Peyer's patch (tissue), 4 donors: ENCODE data around the gene NPIPA5. TPM values are rescaled to one million over a fixed set of nuclear protein-coding genes. Genes with fewer than 3 reads are reported as not detected.
"Not testable (repeated sequence)": the region's sequence is repeated elsewhere in the genome, so short reads cannot be mapped to it uniquely, and the experiment has no call there.

Experiments used
- DNase-seq, 3 donors: peaks; one replicate each; pipeline ENCODE4 v3.0.0-alpha.2; 2017 to 2019
- H3K27ac ChIP-seq, 4 donors: fragments of 200-600 bp; sonication (generic); one replicate each; pipeline ENCODE4 v1.5.1; 2016 to 2019
- H3K27me3 ChIP-seq, 2 donors: fragments of 200-600 bp; sonication (generic); one replicate each; pipeline ENCODE4 v1.5.1; 2019
- H3K36me3 ChIP-seq, 3 donors: fragments of 200-600 bp; sonication (generic); one replicate each; pipeline ENCODE4 v1.5.1; 2016 to 2019
- H3K4me1 ChIP-seq, 4 donors: fragments of 200-600 bp; sonication (generic); one replicate each; pipeline ENCODE4 v1.5.1; 2016 to 2019
- H3K4me3 ChIP-seq, 4 donors: fragments of 200-600 bp; sonication (generic); 1 replicate in 3 of 4; 2 replicates in 1 of 4; pipeline ENCODE4 v1.5.1; 2016 to 2019; ENCODE audit warnings: mild to moderate bottlenecking in 1 of 4
- H3K9me3 ChIP-seq, 4 donors: fragments of 200-600 bp; sonication (generic); one replicate each; pipeline ENCODE4 v1.5.1; 2016 to 2019; ENCODE audit warnings: mild to moderate bottlenecking in 1 of 4
- CTCF ChIP-seq, 6 experiments: fragments of 450-650 bp in 4 of 6; fragments of 200-600 bp in 2 of 6; sonication (generic) in 1 of 6; IDR thresholded peaks; one replicate each; pipeline ENCODE4 v1.5.1; 2017 to 2019; ENCODE audit warnings: antibody characterized with exemption in 6 of 6, mild to moderate bottlenecking in 3 of 6, moderate library complexity in 1 of 6
- POLR2A ChIP-seq, 2 donors: fragments of 450-650 bp; IDR thresholded peaks; one replicate each; pipeline ENCODE4 v1.5.1; 2017; ENCODE audit warnings: antibody characterized with exemption in 2 of 2, mild to moderate bottlenecking in 2 of 2, moderate library complexity in 2 of 2
- total RNA-seq, 4 donors: library from RNA; depleted of rRNA; stranded (reverse); fragments of >200 nt; gene quantifications; one replicate each; pipeline ENCODE4 v1.1.0, GENCODE V29; 2016

NPIPA5 gene
- total RNA-seq, 4 donors from 2014 or later = 6.0 to 15.0 (median 10.2) TPM

- DNase-seq = no peak
- Histone ChIP-seq H3K27me3 (no peaks in the 10 kb centered on the region), H3K36me3 (no peaks in the 10 kb centered on the region), H3K27ac (no peak overlapping the region), H3K9me3 (no peaks in the 10 kb centered on the region), H3K4me1 (peaks cover 0 to 2% (median 0%) of the 10 kb centered on the region in 4 donors), H3K4me3 (no peak overlapping the region)
- TF ChIP-seq POLR2A (IDR thresholded peaks at IDR 0.05) (no peak), CTCF (IDR thresholded peaks at IDR 0.05) (no peak)
These were observed 39.1 kb upstream of the NPIPA5 start for GRCh38 chr16:15417197-15417596.

GRCh38 chr16:15415511-15415985, 37.5 kb upstream of the NPIPA5 start:
- H3K4me3 ChIP-seq = no peak overlapping the region
- TF ChIP-seq CTCF (IDR thresholded peaks at IDR 0.05) (no peak), POLR2A (IDR thresholded peaks at IDR 0.05) (no peak)
- H3K27me3 ChIP-seq = no peaks in the 10 kb centered on the region
- no peak for DNase-seq
- H3K4me1 ChIP-seq = no peaks in the 10 kb centered on the region
- H3K9me3 ChIP-seq = no peaks in the 10 kb centered on the region
- H3K36me3 ChIP-seq = no peaks in the 10 kb centered on the region
- H3K27ac ChIP-seq = no peak overlapping the region

- H3K36me3 ChIP-seq, H3K4me1 ChIP-seq, H3K9me3 ChIP-seq, DNase-seq, H3K4me3 ChIP-seq, H3K27ac ChIP-seq, H3K27me3 ChIP-seq: not testable (repeated sequence)
These were observed 31.4 kb upstream of the NPIPA5 start for GRCh38 chr16:15409476-15409875.

- not testable (repeated sequence) for H3K4me1 ChIP-seq, H3K27me3 ChIP-seq, H3K36me3 ChIP-seq, H3K4me3 ChIP-seq, H3K27ac ChIP-seq, H3K9me3 ChIP-seq, DNase-seq
These were observed 29.7 kb upstream of the NPIPA5 start for GRCh38 chr16:15407756-15408155.

GRCh38 chr16:15404792-15405191, 26.7 kb upstream of the NPIPA5 start:
- H3K36me3 ChIP-seq = peaks cover 0 to 8% (median 0%) of the 10 kb centered on the region in 3 donors
- no peak for DNase-seq
- H3K27me3 ChIP-seq = no peaks in the 10 kb centered on the region
- H3K4me1 ChIP-seq = no peaks in the 10 kb centered on the region
- H3K9me3 ChIP-seq = no peaks in the 10 kb centered on the region
- TF ChIP-seq CTCF (IDR thresholded peaks at IDR 0.05) = no peak
- TF ChIP-seq POLR2A (IDR thresholded peaks at IDR 0.05) = no peak
- H3K4me3 ChIP-seq = no peak overlapping the region
- H3K27ac ChIP-seq = no peak overlapping the region

- H3K27me3 ChIP-seq, H3K4me1 ChIP-seq, DNase-seq, H3K4me3 ChIP-seq, H3K27ac ChIP-seq, H3K36me3 ChIP-seq, H3K9me3 ChIP-seq: not testable (repeated sequence)
These were observed 26.0 kb upstream of the NPIPA5 start for GRCh38 chr16:15404091-15404490.

- Histone ChIP-seq H3K27me3 (no peaks in the 10 kb centered on the region), H3K4me3 (no peak overlapping the region), H3K36me3 (peaks cover 0 to 8% (median 0%) of the 10 kb centered on the region in 3 donors), H3K27ac (no peak overlapping the region), H3K4me1 (no peaks in the 10 kb centered on the region), H3K9me3 (no peaks in the 10 kb centered on the region)
- TF ChIP-seq CTCF (IDR thresholded peaks at IDR 0.05) (no peak), POLR2A (IDR thresholded peaks at IDR 0.05) (no peak)
- no peak for DNase-seq
These were observed 25.4 kb upstream of the NPIPA5 start for GRCh38 chr16:15403392-15403995.
